Choroid plexus epithelial cell (primary cell): ENCODE measurements around the gene KLHL22.
"Not testable (repeated sequence)": the region's sequence is repeated elsewhere in the genome, so short reads cannot be mapped to it uniquely, and the experiment has no call there.

ENCODE experiments used
- DNase-seq: peaks from one replicate; pipeline ENCODE4 v3.0.0-alpha.2; 2010; ENCODE audit warnings: low read depth
- H3K4me3 ChIP-seq: 2 replicates; pipeline ENCODE4 v1.5.1; 2011; ENCODE audit warnings: low read depth, mild to moderate bottlenecking, control low read depth, low read length, moderate library complexity
- TF ChIP-seq, protein P1 (sequence below): conservative IDR thresholded peaks from 2 replicates; pipeline ENCODE4 v1.5.1; 2011; ENCODE audit warnings: low read depth, mild to moderate bottlenecking, control low read depth, inconsistent platforms, low read length, moderate library complexity

The KLHL22 gene

DNA sequence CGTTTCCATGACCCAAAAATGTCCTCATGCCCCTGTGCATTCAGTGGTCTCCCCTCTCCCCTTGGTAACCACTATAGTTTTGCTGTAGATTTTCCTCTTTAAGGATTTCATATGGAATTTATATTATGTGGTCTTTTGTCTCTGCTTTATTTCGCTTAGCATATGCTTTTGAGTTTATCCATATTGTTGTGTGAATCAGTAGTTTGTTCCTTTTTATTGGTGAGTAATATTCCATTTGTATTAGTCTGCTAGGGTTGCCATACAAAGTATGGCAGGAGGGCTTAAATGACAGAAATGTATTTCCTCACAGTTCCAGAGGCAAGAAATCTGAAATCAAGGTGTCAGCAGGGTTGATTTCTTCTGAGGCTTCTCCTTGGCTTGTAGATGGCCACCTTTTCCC is 98.1 kb downstream of the KLHL22 start:
- no peak overlapping the region for H3K4me3 ChIP-seq
- DNase-seq: no peak
- TF ChIP-seq, protein P1, sequence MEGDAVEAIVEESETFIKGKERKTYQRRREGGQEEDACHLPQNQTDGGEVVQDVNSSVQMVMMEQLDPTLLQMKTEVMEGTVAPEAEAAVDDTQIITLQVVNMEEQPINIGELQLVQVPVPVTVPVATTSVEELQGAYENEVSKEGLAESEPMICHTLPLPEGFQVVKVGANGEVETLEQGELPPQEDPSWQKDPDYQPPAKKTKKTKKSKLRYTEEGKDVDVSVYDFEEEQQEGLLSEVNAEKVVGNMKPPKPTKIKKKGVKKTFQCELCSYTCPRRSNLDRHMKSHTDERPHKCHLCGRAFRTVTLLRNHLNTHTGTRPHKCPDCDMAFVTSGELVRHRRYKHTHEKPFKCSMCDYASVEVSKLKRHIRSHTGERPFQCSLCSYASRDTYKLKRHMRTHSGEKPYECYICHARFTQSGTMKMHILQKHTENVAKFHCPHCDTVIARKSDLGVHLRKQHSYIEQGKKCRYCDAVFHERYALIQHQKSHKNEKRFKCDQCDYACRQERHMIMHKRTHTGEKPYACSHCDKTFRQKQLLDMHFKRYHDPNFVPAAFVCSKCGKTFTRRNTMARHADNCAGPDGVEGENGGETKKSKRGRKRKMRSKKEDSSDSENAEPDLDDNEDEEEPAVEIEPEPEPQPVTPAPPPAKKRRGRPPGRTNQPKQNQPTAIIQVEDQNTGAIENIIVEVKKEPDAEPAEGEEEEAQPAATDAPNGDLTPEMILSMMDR: no peak

DNA sequence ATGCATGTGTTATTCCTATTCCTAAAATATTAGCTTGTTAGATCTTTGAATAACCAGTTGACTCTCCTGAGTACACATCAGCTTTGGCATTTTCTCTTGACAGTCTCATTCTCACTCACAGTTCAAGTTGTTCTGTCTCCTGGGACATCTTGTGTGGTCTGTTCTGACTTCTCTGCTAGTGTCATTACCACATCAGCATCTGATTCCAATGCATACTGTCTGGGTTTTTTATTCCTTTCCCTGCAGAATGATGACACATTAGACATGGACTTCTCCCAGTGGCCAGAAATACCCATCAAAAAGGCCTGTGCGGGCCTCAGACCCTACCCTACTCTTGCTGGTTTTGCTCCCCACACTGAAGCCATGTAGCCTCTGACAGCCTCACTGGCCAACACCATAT is 99.0 kb downstream of the KLHL22 start:
- TF ChIP-seq, protein P1: no peak
- peak; percentile 42 for DNase-seq
- H3K4me3 ChIP-seq: no peak overlapping the region

- TF ChIP-seq, protein P1: no peak
- DNase-seq: no peak
- H3K4me3 ChIP-seq: no peak overlapping the region
Measured at GRCh38 chr22:20395907-20396287, 99.7 kb downstream of the KLHL22 start.

GRCh38 chr22:20395181-20395906 is 100.3 kb downstream of the KLHL22 start:
- no peak overlapping the region for H3K4me3 ChIP-seq
- TF ChIP-seq, protein P1: no peak
- DNase-seq: no peak

GRCh38 chr22:20393705-20394476 is 101.7 kb downstream of the KLHL22 start, which contains the start of gene ZNF74:
ZNF74 (plus strand) TSS chr22:20394151; CDS start chr22:20394629, 478 bp downstream.
- peak; percentile 95 for DNase-seq
- H3K4me3 ChIP-seq: peak within 1 kb of the TSS; percentile 88
- TF ChIP-seq, protein P1: peak; percentile 21

GRCh38 chr22:20392983-20393704 is 102.5 kb downstream of the KLHL22 start:
- no peak for DNase-seq
- H3K4me3 ChIP-seq: peak overlapping the region; percentile 88
- TF ChIP-seq, protein P1: no peak

DNA sequence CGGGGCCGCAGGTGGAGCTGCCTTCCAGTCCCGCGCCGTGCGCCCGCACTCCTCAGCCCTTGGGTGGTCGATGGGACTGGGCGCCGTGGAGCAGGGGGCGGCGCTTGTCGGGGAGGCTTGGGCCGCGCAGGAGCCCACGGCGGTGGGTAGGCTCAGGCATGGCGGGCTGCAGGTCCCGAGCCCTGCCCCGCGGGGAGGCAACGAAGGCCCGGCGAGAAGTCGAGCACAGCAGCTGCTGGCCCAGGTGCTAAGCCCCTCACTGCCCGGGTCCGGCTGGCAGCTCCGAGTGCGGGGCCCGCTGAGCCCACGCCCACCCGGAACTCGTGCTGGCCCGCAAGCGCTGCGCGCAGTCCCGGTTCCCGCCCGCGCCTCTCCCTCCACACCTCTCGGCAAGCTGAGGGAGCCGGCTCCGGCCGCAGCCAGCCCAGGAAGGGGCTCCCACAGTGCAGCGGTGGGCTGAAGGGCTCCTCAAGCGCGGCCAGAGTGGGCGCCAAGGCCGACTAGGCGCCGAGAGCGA is 103.2 kb downstream of the KLHL22 start:
- H3K4me3 ChIP-seq, DNase-seq: not testable (repeated sequence)
